Measurements from ENCODE around the gene PDIA5.

- TF ChIP-seq EGR1 (IDR thresholded peaks at IDR 0.05; ENCODE audit: low read depth in 2 of 2) (no peak), CTCF (IDR thresholded peaks at IDR 0.05; ENCODE audit: low read depth, low read length, missing input control) (no peak), REST (IDR thresholded peaks at IDR 0.05) (no peak), RAD21 (IDR thresholded peaks at IDR 0.05) (no peak)
These were observed 6.8 kb upstream of the PDIA5 start for GRCh38 chr3:123060054-123060453.
